ENCODE data around the gene PRELID1.

DNA sequence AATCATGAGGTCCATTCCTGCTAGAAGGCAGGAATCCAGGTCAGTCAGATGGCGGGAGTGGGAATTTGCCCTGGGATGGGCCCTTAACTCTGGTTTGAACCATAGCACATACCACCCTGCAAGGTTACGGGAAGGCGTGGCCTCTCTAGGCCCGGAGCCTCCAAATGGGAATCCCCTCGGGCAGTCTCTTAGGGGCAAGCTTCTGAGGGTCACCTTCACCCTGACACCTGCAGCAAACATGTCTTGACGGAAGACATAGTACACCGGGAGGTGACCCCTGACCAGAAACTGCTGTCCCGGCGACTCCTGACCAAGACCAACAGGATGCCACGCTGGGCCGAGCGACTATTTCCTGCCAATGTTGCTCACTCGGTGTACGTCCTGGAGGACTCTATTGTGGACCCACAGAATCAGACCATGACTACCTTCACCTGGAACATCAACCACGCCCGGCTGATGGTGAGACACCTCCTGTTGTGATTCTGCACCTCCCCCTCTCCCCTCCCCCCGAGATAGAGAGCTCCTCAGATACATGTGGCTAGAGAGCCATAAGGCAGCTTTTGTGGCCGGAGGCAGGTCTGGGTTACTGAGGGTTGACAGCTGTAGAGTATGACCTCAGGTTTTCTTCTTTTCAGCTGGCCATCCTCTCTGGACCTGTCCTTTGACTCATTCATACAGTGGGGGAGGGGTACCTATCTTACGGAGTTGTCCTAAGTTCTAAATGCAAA is 957 bp downstream of the PRELID1 start:
- TF ChIP-seq, protein P1, sequence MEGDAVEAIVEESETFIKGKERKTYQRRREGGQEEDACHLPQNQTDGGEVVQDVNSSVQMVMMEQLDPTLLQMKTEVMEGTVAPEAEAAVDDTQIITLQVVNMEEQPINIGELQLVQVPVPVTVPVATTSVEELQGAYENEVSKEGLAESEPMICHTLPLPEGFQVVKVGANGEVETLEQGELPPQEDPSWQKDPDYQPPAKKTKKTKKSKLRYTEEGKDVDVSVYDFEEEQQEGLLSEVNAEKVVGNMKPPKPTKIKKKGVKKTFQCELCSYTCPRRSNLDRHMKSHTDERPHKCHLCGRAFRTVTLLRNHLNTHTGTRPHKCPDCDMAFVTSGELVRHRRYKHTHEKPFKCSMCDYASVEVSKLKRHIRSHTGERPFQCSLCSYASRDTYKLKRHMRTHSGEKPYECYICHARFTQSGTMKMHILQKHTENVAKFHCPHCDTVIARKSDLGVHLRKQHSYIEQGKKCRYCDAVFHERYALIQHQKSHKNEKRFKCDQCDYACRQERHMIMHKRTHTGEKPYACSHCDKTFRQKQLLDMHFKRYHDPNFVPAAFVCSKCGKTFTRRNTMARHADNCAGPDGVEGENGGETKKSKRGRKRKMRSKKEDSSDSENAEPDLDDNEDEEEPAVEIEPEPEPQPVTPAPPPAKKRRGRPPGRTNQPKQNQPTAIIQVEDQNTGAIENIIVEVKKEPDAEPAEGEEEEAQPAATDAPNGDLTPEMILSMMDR (IDR thresholded peaks at IDR 0.05): no peak
- TF ChIP-seq ZFX (IDR thresholded peaks at IDR 0.05; ENCODE audit: borderline replicate concordance): no peak

All from 22Rv1 (cell line).